AG04450 (cell line): Measurements from ENCODE around the gene ARHGAP9. TPM values are rescaled to one million over a fixed set of nuclear protein-coding genes. Genes with fewer than 3 reads are reported as not detected.
A peak's percentile ranks its signal among the peaks of the same experiment; 100 is the strongest.
"Not testable (repeated sequence)": the region's sequence is repeated elsewhere in the genome, so short reads cannot be mapped to it uniquely, and the experiment has no call there.

Experiments
- CTCF ChIA-PET: fragments of 300-600, 350-600 bp; formaldehyde crosslinking; extraction: SDS; loops from one replicate; lab custom pipeline; 2022; ENCODE audit warnings: antibody characterized with exemption, inconsistent platforms; lab: Charles Lee
- POLR2A ChIA-PET: fragments of 350-600 bp; formaldehyde crosslinking; extraction: SDS; loops from one replicate; lab custom pipeline; 2021; ENCODE audit warnings: antibody characterized with exemption, inconsistent platforms; lab: Yijun Ruan, JAX
- DNase-seq: peaks from one replicate; pipeline ENCODE4 v3.0.0-alpha.2; 2011; ENCODE audit warnings: low read depth, low spot score
- H3K27ac ChIP-seq: one replicate; pipeline ENCODE4 v1.5.1; 2012; ENCODE audit warnings: low read depth, low read length, control low read depth
- H3K27me3 ChIP-seq: one replicate; pipeline ENCODE4 v1.6.0; 2012; ENCODE audit warnings: low read length; ENCODE audit not compliant: control insufficient read depth, insufficient read depth
- H3K4me3 ChIP-seq: 2 replicates; pipeline ENCODE4 v1.5.1; 2011; ENCODE audit warnings: mild to moderate bottlenecking, low read depth, low read length, control low read depth
- H3K9me3 ChIP-seq: 2 replicates; pipeline ENCODE4 v1.5.1; 2012; ENCODE audit warnings: low read length; ENCODE audit not compliant: control insufficient read depth, insufficient read depth
- CTCF ChIP-seq: IDR thresholded peaks from 2 replicates; pipeline ENCODE4 v1.5.1; 2011; ENCODE audit warnings: low read depth, low read length, control low read depth, inconsistent platforms
- polyA plus RNA-seq: library from polyadenylated mRNA; depleted of rRNA; stranded (reverse); fragments of >200 nt; gene quantifications from 2 replicates; pipeline ENCODE4 v1.2.3, GENCODE V29; 2011

Gene ARHGAP9
- polyA plus RNA-seq, 1 experiment, result 1.2 TPM

DNA sequence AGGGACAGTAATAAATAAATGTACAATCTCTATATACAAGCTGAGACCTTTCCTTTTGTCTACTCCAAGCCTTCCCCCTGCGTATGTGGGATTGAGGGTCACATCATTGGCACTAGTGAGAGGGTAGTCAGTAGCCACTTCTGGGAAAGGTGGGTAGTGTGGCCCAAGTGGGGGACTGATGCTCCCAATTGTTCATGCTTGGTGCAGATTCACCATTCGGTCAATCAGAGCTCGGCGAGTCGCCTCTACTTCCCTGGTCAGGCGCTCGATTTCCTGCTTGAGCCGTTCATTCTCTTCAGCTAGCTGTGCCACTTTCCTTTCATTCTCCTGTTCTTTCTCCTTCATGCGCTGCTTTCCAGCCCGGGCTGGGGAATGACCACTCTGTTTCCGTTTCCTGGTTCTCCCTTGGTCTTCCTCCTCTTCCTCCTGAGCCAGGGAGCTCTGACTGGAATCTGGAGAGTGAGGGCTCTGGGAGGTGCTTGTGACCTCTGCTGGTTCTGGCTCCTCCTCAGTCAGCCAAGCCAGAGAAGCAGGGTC, 37.0 kb upstream of the ARHGAP9 start:
- DNase-seq, result no peak
- H3K27me3 ChIP-seq, result no peaks in the 10 kb centered on the region
- H3K9me3 ChIP-seq, result peaks cover 5% of the 10 kb centered on the region; the same call in 1 of the 2 replicates
- no peak for TF ChIP-seq CTCF
- CTCF ChIA-PET, result interaction anchor here (1.2 to 1.8 kb wide), 2 partner anchors 58 to 67 kb away, joined by 3 to 5 read pairs; no protein-coding TSS in a partner anchor
- H3K4me3 ChIP-seq, result no peak overlapping the region
- peak overlapping the region; percentile 4 for H3K27ac ChIP-seq
- POLR2A ChIA-PET, result interaction anchor here (0.6 kb wide), 2 partner anchors 10 to 53 kb away, joined by 4 read pairs; no protein-coding TSS in a partner anchor

GRCh38 chr12:57515934-57516541, 36.4 kb upstream of the ARHGAP9 start:
- DNase-seq, result no peak
- TF ChIP-seq CTCF, result no peak
- H3K9me3 ChIP-seq, result peaks cover 5% of the 10 kb centered on the region; the same call in 1 of the 2 replicates
- CTCF ChIA-PET, result interaction anchor here (1.2 kb wide), 1 partner anchor 67 kb away, joined by 3 read pairs; no protein-coding TSS in a partner anchor
- no peaks in the 10 kb centered on the region for H3K27me3 ChIP-seq
- POLR2A ChIA-PET, result interaction anchor here (0.6 kb wide), 2 partner anchors 10 to 52 kb away, joined by 4 read pairs; no protein-coding TSS in a partner anchor
- H3K4me3 ChIP-seq, result no peak overlapping the region
- H3K27ac ChIP-seq, result peak overlapping the region; percentile 47

GRCh38 chr12:57515408-57515933, 35.8 kb upstream of the ARHGAP9 start:
- CTCF ChIA-PET, result interaction anchor here (1.2 kb wide), 1 partner anchor 68 kb away, joined by 3 read pairs; no protein-coding TSS in a partner anchor
- Histone ChIP-seq H3K9me3 (peaks cover 5% of the 10 kb centered on the region; the same call in 1 of the 2 replicates), H3K27me3 (no peaks in the 10 kb centered on the region), H3K4me3 (no peak overlapping the region), H3K27ac (peak overlapping the region; percentile 47)
- POLR2A ChIA-PET, result no interaction called here
- no peak for DNase-seq
- no peak for TF ChIP-seq CTCF

DNA sequence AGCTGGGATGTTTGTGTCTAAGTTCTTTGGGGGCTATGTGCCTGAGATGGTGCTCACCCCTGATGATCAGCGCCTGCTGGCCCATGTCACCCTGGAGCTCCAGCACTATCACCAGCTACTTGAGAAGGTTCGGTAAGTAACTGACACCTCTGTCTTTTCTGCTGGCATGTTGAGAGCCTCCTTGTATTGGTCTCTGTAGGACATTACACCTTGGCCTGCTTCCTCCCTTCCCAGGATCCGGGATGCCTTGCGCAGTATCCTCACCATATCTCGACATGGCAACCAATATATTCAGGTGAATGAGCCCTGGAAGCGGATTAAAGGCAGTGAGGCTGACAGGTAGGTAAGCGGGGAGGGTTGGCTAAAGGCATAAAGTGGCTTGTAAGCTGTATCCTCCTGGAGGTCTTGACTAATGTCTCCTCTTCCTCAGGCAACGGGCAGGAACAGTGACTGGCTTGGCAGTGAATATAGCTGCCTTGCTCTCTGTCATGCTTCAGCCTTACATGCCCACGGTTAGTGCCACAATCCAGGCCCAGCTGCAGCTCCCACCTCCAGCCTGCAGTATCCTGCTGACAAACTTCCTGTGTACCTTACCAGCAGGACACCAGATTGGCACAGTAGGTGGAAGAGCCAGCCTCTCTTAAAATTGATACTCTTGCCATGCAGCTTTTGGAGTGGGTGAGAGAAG, 35.2 kb upstream of the ARHGAP9 start:
- no peak overlapping the region for H3K27ac ChIP-seq
- POLR2A ChIA-PET, result no interaction called here
- DNase-seq, result no peak
- peaks cover 2% of the 10 kb centered on the region; the same call in 1 of the 2 replicates for H3K9me3 ChIP-seq
- CTCF ChIA-PET, result no interaction called here
- no peak overlapping the region for H3K4me3 ChIP-seq
- TF ChIP-seq CTCF, result no peak
- H3K27me3 ChIP-seq, result no peaks in the 10 kb centered on the region

DNA sequence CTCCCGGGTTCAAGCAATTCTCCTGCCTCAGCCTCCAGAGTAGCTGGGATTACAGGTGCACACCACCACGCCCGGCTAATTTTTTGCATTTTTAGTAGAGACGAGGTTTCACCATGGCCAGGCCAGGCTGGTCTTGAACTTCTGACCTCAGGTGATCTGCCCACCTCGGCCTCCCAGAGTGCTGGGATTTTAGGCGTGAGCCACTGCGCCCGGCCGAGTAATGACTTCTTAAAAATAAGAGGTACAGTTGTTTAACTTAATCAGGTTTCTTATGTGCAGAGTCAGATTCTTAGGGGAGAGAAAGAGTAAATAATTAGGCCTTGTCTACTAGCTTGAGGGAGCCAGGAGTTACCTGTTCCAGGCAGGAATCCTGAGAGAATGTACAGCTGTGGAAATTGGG, 34.6 kb upstream of the ARHGAP9 start:
- DNase-seq, H3K27me3 ChIP-seq, H3K9me3 ChIP-seq, H3K27ac ChIP-seq, H3K4me3 ChIP-seq: not testable (repeated sequence)
- ChIA-PET CTCF (interaction anchor here (0.6 kb wide), 1 partner anchor 149 kb away, joined by 4 read pairs; no protein-coding TSS in a partner anchor), POLR2A (interaction anchor here (0.6 to 0.7 kb wide), 2 partner anchors 9 to 13 kb away, joined by 3 to 10 read pairs; no protein-coding TSS in a partner anchor)

GRCh38 chr12:57513677-57514076, 34.0 kb upstream of the ARHGAP9 start:
- not testable (repeated sequence) for H3K9me3 ChIP-seq, DNase-seq, H3K27me3 ChIP-seq, H3K27ac ChIP-seq, H3K4me3 ChIP-seq
- ChIA-PET CTCF (interaction anchor here (0.6 kb wide), 1 partner anchor 149 kb away, joined by 4 read pairs; no protein-coding TSS in a partner anchor), POLR2A (interaction anchor here (0.6 to 0.7 kb wide), 2 partner anchors 9 to 13 kb away, joined by 3 to 10 read pairs; no protein-coding TSS in a partner anchor)
